ENCODE measurements around the gene SLC17A8.
"Not testable (repeated sequence)": the region's sequence is repeated elsewhere in the genome, so short reads cannot be mapped to it uniquely, and the experiment has no call there.

Gene SLC17A8

DNA sequence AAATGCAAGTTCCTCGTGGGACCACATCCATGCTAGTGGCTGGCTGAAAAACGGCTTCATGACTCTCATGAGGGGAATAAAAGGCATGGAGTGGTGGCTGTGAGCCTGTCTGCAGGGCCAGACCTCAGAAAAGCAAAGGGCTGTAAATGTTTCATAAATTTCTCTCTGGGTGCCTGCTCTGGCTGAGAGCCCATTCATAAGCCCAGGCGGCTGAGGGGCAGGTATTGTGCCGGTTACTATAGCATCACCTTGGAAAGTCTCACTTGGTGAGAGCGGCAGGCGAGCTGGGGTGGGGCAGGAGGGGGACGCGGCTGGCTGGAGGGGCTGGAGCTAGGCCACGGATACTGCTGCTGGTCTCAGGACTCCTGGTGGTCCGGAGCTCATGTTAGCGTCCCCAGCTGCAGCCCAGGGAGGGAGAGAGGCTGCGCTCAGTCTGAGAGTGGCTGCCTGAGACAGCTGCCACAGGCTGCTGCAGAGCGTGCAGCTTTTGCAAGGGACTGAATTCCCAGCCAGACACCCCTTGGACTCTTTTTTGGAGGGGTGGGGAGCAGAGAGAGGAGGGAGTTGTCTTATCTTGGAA, at the start of gene SLC17A8:
Gene SLC17A8 (plus strand): TSS at position 431 of the 580 bp plus-strand sequence. CDS start 318 bp downstream, outside the sequence.
- no peak for DNase-seq (ENCODE audit: low read depth in 4 of 4, low spot score in 1 of 4)

DNA sequence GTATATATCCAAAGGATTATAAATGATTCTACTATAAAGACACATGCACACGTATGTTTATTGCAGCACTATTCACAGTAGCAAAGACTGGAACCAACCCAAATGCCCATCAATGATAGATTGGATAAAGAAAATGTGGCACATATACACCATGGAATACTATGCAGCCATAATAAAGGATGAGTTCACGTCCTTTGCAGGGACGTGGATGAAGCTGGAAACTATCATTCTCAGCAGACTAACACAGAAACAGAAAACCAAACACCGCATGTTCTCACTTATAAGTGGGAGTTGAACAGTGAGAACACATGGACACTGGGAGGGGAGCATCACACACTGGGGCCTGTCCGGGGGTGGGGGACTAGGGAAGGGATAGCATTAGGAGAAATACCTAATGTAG, 48.7 kb upstream of the SLC17A8 start:
- DNase-seq (ENCODE audit: low read depth in 4 of 4, low spot score in 1 of 4): not testable (repeated sequence)

DNA sequence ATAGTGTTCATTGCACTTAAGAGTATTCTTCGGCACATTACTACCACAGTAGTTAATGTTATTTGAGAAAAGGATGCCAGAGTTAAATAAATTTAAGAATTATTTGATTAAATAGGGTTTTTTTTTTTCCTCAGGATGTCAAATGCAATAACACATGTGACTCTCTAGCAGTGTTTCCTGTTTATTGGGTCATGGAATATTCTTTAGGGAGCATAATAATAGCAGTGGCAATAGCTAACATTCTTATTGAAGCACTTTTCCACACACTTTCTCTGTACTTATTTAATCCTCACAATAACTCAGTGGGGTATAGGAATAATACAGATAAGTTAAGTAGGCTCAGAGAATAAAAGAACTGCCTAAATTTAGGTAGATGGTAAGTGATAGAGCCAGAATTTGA, 45.6 kb upstream of the SLC17A8 start:
- no peak for DNase-seq (ENCODE audit: low read depth in 4 of 4, low spot score in 1 of 4)

DNA sequence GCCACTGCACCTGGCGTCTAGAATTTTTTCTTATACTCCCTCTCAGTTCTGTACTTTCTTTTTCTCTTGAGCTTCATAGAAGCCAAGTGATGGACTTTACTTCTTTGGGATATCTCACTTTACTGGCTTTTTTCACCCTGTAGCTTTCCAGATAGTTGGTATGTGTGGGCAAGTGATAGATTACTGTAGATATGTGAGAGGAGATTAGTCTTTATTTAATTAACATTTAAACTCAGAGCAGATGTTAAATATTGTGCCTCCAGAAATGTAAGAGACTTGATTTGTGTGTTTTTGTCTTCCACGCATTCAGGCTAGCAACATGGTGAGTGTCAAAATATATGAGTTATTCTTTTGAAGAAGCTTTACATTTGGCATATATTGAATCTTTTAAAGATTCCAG, 39.5 kb upstream of the SLC17A8 start:
- DNase-seq (ENCODE audit: low read depth in 4 of 4, low spot score in 1 of 4): no peak

DNA sequence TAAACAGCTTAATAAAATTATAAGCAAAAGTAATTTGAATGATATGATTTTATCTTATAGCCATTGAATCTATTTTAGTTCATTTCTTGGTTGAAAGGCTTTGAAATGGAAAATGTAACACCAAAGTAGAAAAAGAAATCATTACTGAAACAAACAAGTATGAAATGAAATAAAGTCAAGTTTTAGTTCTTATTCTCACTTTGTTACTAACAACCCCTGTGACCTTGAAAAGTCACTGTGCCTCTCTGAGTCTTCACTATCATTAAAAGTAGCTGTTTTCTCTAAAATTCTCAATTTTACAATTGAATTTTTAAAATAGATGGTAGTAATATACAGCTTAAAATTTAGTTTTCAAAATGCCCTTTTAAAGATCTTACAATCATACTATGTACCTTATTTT, 32.4 kb upstream of the SLC17A8 start:
- no peak for DNase-seq (ENCODE audit: low read depth in 4 of 4, low spot score in 1 of 4)

DNA sequence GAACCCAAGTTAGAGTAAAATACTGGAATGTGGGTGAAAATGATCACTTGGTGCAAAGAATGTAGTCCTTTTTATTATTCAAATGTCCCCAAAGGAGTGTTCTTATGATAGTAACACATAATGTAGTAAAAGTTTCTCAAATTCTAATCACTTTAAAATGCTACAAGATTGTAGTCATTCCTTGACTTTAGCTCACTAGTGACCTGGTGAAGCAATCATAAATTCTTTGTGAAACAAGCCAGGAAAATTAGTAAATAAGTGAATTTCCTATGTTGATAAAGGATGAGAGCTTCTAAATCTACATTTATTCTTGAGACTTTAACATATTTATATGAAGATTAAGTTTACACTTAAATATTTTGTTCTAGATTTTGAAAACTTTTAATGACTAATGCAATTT, 30.7 kb upstream of the SLC17A8 start:
- DNase-seq (ENCODE audit: low read depth in 4 of 4, low spot score in 1 of 4): no peak

DNA sequence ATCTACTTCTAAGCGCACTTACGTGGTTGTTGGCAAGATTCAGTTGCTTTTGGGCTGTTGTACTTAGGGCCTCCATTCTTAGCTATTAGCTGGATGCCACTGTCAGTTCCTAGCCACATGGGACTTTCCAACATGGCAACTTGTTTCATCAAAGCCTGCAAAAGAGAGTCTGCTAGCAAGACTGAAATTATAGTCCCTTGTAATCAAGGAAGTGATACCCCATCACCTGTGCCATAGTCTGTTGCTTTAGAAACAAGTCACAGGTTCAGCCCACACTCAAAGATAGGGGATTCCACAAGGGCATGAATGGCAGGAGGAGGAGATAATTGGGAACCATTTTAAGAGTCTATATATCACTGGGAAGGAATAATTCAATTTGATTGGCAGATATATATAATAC, 27.1 kb upstream of the SLC17A8 start:
- no peak for DNase-seq (ENCODE audit: low read depth in 4 of 4, low spot score in 1 of 4)

DNA sequence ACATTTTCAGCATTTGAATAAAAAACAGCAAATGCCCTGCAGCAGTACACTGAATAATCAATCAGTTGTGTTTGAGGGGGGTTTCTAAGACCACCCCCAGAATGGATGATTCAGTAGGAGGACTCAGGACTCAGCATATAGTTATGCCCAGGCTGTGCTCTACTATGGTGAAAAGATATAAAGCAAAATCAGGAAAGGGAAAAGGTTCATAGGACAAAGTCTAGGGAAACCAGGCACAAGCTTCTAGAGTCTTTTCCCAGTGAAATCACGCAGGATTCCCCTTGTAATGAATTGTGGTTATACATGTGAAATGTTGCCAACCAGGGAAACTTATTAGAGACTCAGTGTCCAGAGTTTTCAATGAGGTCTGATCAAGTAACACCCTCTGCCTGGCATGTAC, 25.0 kb upstream of the SLC17A8 start:
- DNase-seq (ENCODE audit: low read depth in 4 of 4, low spot score in 1 of 4): no peak

DNA sequence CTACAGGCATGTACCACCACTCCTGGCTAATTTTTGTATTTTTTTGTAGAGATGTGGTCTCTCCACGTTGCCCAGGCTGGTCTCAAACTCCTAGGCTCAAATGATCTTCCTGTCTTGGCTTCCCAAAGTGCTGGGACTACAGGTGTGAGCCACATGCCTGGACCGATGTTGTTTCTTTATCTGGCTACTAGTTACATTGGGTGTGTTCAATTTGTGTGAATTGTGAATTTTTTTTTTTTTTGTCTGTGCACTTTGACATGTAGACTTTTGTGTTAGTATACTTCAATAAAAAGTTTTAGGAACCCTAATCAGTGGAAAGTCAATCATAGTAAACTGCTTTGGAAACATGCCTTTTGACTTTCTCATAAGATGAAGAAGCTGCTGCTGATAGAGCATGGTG, 24.0 kb upstream of the SLC17A8 start:
- DNase-seq (ENCODE audit: low read depth in 4 of 4, low spot score in 1 of 4): no peak

DNA sequence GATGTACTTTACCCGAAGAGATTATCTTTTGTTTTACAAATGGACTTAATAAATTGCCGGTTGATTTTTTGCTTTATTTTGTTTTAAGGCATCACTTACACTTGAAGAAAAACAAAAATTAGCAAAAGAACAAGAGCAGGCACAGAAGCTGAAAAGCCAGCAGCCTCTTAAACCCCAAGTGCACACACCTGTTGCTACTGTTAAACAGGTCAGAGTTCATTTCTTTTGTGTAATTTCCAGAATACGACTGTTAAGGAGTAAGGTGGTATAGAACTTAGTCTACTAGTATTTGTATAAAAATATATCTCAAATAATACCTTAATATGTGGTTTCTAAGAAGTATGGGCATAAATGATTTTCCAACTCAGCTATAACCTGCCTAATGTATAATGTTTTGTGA, 19.6 kb upstream of the SLC17A8 start:
- no peak for DNase-seq (ENCODE audit: low read depth in 4 of 4, low spot score in 1 of 4)

DNA sequence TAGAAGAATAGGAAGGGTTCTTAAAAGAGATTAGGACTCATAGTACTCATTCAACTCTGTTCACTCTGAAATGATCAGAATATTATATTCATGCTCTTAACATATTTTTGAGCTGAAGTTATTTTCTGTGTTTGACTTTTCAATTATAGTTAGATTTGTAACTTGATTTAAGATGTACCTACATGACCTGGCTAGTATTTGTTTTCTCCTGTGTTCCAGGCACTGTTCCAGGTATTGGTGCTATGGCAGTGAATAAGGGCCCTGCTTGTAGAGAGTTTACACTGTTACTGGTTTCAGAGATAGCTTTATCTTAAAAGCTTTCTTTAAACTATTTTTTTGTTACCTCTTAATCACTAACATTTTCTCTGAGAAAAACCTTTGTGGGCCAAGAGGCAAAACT, 19.1 kb upstream of the SLC17A8 start:
- no peak for DNase-seq (ENCODE audit: low read depth in 4 of 4, low spot score in 1 of 4)

DNA sequence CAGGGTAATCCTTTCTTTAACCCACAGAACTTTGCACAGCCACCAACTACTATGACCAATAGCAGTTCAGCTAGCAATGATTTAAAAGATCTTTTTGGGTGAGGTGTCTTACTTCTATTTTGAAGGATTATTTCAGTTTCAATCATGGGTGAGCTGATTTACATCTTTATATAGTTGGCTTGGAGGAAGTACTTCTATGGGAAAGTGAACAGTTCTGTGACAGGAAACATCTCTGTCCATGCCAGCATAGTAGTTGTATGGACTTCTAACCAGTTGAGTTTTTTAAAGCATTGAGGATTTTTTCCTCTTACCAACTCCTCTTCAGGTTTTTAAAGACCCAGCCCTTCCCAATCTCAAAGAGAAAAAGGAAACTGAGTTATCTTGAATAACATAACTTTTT, 17.8 kb upstream of the SLC17A8 start:
- no peak for DNase-seq (ENCODE audit: low read depth in 4 of 4, low spot score in 1 of 4)

DNA sequence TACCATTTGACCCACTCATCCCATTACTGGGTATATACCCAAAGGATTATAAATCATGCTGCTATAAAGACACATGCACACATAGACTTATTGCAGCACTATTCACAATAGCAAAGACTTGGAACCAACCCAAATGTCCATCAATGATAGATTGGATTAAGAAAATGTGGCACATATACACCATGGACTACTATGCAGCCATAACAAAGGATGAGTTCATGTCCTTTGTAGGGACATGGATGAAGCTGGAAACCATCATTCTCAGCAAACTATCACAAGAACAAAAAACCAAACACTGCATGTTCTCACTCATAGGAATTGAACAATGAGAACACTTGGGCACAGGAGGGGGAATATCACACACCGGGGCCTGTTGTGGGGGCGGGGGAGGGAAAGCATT, 14.0 kb upstream of the SLC17A8 start:
- not testable (repeated sequence) for DNase-seq (ENCODE audit: low read depth in 4 of 4, low spot score in 1 of 4)

DNA sequence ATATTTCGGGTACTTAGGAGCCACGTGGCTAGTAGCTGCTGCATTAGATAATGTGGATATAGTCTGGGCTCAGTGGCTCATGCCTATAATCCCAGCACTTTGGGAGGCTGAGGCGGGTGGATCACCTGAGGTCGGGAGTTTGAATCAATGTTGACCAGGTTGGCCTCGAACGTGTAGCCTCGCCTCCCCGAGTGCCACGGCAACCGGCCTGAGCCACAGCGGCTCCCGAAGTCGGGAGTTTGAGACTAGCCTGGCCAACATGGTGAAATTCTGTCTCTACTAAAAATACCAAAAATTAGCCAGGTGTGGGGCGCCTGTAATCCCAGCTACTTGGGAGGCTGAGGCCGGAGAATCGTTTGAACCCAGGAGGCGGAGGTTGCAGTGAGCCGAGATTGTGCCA, 12.5 kb upstream of the SLC17A8 start:
- not testable (repeated sequence) for DNase-seq (ENCODE audit: low read depth in 4 of 4, low spot score in 1 of 4)

DNA sequence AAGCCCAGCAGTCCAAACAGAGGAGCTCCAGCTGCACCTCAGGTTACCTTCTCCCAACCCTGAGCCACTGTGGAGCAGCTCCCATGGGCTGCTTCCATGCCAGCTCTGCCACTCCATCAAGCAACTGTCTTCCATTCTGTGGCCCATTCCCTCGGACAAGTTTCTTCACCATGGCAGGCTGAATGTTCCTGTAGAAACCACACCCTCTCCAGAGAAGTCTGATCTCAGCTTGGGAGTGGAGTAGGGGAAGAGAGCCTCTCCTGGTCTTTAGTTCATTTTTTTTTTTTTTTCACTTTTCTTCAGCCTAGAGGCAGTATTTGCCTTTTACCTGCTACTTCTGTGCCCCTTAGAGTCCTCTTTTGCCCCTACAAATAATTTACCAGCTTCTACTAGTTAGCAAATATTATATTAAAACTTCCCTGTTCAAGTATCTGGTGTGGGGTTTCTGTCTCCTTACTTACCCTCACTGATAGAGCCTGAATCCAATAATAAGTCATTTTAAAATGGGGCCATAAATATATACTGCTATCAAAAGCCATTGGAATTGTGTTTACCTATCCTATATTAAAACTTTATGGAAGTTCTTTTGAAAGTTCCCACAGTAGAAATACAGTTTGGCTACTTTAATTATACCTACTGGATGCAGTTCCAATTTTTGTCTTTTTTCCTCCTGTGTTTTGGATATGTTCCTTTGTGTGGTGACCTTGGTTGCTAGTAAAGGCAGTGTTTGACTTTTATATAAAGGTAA, 11.7 kb upstream of the SLC17A8 start:
- DNase-seq (ENCODE audit: low read depth in 4 of 4, low spot score in 1 of 4): no peak

DNA sequence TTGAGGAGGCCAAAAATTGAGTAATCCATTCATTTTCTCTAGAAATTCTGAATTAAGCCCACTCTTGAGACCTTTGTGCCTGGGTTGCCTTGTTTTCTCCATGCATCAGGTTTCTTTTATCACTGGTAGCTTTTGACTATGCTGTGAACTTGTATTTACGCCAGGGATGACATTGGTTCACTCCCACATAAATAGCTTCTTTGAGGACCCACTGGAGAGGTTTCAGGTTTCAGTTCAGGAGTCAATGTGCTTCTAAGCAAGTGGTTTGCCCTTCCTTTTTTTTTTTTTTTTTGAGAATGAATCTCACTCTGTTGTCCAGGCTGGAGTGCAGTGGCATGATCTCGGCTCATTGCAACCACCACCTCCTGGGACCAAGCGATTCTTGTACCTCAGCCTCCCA, 10.2 kb upstream of the SLC17A8 start:
- no peak for DNase-seq (ENCODE audit: low read depth in 4 of 4, low spot score in 1 of 4)

DNA sequence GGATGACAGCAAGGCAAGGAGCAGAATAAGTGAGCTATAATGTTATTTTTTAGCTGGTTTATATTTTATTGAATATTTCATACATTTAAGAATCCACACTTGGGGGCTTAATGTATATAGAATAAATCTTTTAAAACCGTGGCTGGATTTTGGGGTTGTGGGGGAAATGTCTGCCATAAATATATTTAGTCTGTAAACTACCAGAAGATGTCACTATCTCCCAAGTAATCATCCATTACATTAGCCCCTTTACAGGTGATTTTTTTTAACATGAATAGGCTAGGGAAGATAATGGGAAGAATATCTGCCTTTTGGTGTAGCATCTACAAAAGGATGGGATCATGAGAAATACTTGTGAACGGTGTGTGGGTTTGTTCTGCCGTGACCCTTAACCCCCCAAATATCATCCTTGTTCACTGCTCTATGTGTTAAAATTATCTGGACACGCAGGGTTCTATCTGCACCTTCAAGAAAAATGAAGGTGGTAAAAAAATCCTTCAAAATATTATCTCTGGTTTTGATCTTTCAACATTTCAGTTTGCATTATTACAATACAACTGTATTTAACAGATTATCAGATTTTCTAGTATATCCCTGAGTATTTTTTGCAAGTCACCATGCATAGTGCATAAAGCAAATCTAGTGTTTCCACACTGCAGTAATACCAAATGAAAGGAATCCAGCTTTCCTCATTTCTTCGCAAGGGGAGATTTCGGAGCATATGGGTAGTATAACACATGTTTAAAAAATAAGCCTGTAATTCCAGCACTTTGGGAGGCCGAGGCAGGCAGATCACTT, 8.0 kb upstream of the SLC17A8 start:
- no peak for DNase-seq (ENCODE audit: low read depth in 4 of 4, low spot score in 1 of 4)

DNA sequence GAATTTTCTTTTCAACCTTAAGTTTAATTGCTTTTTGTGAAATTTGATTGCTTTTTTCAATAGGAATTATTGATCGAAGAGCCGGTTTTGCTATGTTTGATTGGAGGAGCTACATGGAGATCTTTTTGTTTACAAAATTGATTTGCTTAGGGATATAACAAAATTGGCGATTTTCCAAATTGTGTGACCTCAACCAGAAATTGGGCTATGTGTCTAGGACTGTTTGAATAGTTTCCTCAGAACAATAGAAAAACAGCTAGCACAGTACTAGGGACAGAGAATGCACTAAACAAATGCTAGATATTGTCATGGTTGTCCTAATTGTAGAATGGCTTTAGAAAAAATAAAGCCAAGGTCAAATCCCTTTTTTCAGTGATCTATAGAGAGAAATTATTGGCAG, 2.4 kb downstream of the SLC17A8 start:
- no peak for DNase-seq (ENCODE audit: low read depth in 4 of 4, low spot score in 1 of 4)

DNA sequence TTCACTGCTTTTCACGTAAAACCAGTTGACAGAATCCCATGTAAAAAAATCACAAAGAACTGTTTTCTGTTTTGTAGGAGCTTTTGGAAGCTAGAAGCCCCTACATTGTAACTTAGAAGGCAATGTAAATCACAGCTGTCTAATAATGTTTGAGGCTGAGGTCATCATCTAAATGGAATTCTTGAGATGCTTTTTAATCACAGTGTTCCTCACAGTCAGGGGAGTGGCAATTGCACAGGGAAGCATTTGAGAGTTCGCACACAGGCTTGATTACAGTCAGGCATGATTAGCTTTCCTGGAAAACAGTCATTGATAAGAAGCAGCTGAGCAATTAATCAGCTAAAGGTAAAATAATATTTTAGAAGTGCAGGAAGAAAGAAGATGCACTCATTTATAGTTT, 2.9 kb downstream of the SLC17A8 start:
- no peak for DNase-seq (ENCODE audit: low read depth in 4 of 4, low spot score in 1 of 4)

DNA sequence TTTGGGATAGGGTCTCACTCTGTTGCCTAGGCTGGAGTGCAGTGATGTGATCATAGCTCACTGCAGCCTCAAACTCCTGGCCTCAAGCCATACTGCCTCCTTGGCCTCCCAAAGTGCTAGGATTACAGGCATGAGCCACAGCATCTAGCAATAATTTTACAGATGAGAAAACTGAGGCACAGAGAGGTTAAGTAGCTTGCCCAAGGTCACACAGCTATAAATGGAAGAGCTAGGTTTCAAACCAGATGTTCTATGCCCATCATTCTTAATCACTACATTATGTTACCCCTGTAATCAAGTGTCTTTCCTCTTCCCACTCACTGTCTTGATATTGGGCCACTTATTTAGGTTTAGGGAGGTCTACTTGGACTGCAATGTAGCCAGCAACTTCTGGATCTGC, 3.6 kb downstream of the SLC17A8 start:
- no peak for DNase-seq (ENCODE audit: low read depth in 4 of 4, low spot score in 1 of 4)

DNA sequence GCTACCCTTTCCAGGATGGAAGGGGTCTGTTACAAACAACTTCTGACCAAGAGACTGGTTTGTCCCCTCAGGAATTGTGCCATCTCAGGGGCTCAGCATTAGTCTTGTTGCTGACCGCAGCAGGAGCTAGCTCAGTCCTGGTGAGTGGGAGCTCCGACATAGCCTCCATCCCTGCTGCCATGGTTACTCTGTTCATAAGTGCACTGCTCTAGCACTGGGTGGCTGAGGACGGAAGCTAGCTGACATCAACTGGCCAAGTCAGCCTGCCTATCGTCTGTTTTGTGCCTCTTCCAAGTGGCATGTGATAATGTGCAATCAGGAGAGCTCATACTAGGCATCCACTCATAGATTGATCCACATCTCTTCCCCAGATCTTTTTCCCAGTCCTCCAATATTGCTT, 7.5 kb downstream of the SLC17A8 start:
- no peak for DNase-seq (ENCODE audit: low read depth in 4 of 4, low spot score in 1 of 4)

DNA sequence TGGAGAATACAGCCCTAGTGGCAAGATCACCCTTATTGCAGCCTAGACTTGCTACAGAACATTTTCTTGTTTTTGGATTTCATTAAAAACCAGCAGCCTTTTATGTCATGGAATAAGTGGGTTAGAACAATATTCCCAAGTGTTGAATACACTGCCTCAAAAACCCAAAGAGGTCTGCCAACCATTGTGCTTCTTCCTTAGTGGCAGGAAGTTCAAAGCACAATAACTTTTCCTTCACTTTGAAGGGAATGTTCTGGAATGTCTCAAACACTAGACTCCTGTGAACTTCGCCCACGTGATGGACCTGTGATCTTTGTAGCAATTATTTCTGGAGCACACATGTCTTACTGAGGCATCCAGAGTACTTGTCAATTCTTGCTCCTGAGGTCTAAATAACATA, 8.5 kb downstream of the SLC17A8 start:
- no peak for DNase-seq (ENCODE audit: low read depth in 4 of 4, low spot score in 1 of 4)

Measured in stimulated activated CD4-positive, alpha-beta T cell treated with anti-CD3 and anti-CD28 coated beads, Interleukin-1b, Interleukin-23, amount 100 ng/mL, for 24 hours (primary cell).